Measurements from ENCODE around the gene NADK2. TPM values are rescaled to one million over a fixed set of nuclear protein-coding genes. Genes with fewer than 3 reads are reported as not detected.
"Not testable (repeated sequence)": the region's sequence is repeated elsewhere in the genome, so short reads cannot be mapped to it uniquely, and the experiment has no call there.

NADK2 gene
- total RNA-seq, 1 donor from 2014 or later = 85.2 TPM

- no peak for FAIRE-seq
- DNase-seq (ENCODE audit: low spot score in 2 of 2) = no peak
Measured at GRCh38 chr5:36214436-36214835, 27.3 kb downstream of the NADK2 start.

DNA sequence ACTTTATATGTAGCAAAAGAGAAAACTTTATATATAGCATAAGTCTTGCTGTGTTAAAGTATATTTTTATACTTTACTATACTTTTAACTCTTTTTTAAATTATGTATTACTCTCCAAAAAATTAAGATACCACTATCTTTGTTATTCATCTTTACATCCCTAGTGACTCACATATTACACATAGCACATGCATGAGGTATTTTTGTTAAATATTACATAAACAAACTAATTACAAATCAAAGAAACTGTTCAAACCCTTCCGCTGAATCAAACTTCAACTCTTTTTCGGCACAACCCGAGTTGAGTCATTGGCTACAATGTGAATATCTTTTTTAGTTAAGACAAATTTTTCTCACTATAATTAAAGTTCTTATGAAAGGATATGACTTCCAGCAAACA, 32.1 kb downstream of the NADK2 start:
- FAIRE-seq = no peak
- no peak for DNase-seq (ENCODE audit: low spot score in 2 of 2)

- DNase-seq (ENCODE audit: low spot score in 2 of 2) = no peak
- FAIRE-seq = no peak
Measured at GRCh38 chr5:36208786-36209185, 32.9 kb downstream of the NADK2 start.

- FAIRE-seq (no peak), DNase-seq (ENCODE audit: low spot score in 2 of 2) (no peak)
Measured at GRCh38 chr5:36206913-36207312, 34.8 kb downstream of the NADK2 start.

GRCh38 chr5:36205329-36205728, 36.4 kb downstream of the NADK2 start:
- DNase-seq (ENCODE audit: low spot score in 2 of 2) (no peak), FAIRE-seq (no peak)

DNA sequence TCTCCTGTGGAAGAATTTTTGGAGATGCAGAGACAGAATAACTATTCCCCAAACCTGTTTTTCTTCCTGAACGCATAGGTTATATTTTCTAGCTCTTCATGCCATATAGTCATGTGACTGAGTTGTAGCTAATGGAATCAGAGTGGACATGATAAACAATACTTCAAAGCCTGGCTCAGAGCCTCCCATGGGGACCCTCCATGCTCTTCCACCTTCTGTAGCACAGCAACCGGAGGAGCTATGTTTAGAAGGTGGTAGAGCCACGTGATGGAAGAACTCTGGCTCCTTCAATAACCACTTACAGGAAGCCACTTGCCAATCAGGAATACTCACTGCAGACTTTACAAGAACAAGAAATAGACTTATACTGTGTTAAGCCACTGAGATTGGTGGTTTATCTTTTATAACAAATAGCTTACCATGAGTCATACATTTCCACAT, 39.2 kb downstream of the NADK2 start:
- no peak for FAIRE-seq
- DNase-seq (ENCODE audit: low spot score in 2 of 2) = no peak

DNA sequence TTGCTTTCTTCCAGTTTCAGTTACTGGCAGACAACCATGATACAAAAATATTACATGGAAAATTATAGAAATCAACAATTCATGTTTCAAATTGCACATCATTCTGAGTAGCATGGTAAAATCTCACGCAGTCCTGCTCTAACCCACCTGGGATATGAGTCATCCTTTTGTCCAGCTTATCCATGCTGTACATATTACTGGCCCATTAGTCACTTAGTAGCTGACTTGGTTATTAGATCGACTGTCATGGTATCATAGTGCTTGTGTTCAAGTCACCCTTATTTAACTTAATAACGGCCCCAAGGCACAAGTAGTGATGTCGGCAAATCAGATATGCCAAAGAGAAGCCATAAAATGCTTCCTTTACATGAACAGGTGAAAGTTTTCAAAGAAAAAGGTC, 41.2 kb downstream of the NADK2 start:
- DNase-seq (ENCODE audit: low spot score in 2 of 2) = no peak
- no peak for FAIRE-seq

DNA sequence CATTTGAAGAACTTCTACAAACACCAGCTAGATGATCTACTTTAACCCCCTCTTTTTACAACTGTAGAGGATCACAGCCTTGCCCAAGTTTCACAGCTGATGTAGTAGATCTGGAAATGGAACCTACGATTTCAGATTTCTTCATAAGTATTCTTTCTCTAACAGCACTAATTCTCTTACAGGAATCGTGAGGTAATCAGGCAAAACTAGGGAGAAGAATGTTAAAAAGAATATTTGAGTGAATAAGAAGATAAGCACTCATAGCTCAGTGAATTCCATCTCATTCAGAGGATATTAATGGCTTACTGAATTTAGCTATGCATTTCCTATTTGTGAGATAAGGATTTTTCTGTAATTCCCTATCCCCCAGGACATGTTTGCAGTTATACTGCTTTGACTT, 42.1 kb downstream of the NADK2 start:
- FAIRE-seq (no peak), DNase-seq (ENCODE audit: low spot score in 2 of 2) (no peak)

GRCh38 chr5:36198783-36199182, 42.9 kb downstream of the NADK2 start:
- not testable (repeated sequence) for DNase-seq (ENCODE audit: low spot score in 2 of 2); FAIRE-seq

- peak; percentile 48 for FAIRE-seq
- DNase-seq (ENCODE audit: low spot score in 2 of 2) = no peak
Measured at GRCh38 chr5:36198281-36198680, 43.4 kb downstream of the NADK2 start.

DNA sequence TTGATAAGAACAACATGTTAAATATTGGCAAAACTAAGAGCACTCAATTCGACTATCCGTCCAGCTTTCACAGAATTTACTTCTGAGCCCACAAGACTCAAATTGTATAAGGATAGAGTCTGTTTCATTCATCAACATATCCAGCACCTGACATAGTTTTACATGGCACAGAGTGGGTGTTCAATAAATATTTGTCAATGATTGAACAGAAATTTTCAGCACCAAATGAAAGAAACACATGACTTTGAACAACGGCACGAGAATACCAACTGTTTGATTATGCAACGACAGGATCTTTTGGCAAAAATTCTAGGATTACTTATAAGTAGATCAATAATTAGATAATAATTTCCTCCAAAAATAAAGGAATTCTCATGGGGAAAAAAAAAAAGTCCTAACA, 48.0 kb downstream of the NADK2 start:
- FAIRE-seq = no peak
- no peak for DNase-seq (ENCODE audit: low spot score in 2 of 2)

- FAIRE-seq; DNase-seq (ENCODE audit: low spot score in 2 of 2): not testable (repeated sequence)
Measured at GRCh38 chr5:36184408-36184807, 57.3 kb downstream of the NADK2 start.

DNA sequence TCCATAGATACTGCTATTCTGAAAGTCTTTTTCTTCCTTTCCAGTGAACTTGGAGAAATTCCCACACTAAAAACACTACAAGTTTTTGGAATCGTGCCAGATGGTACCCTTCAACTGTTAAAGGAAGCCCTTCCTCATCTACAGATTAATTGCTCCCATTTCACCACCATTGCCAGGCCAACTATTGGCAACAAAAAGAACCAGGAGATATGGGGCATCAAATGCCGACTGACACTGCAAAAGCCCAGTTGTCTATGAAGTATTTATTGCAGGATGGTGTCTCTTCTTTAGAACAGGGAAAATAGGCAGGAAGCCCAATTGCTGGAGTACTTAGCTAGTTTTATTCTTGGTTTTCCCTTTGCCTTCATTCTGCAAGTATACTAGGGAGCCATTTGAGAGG, 60.0 kb downstream of the NADK2 start:
- DNase-seq (ENCODE audit: low spot score in 2 of 2) = no peak
- no peak for FAIRE-seq

DNA sequence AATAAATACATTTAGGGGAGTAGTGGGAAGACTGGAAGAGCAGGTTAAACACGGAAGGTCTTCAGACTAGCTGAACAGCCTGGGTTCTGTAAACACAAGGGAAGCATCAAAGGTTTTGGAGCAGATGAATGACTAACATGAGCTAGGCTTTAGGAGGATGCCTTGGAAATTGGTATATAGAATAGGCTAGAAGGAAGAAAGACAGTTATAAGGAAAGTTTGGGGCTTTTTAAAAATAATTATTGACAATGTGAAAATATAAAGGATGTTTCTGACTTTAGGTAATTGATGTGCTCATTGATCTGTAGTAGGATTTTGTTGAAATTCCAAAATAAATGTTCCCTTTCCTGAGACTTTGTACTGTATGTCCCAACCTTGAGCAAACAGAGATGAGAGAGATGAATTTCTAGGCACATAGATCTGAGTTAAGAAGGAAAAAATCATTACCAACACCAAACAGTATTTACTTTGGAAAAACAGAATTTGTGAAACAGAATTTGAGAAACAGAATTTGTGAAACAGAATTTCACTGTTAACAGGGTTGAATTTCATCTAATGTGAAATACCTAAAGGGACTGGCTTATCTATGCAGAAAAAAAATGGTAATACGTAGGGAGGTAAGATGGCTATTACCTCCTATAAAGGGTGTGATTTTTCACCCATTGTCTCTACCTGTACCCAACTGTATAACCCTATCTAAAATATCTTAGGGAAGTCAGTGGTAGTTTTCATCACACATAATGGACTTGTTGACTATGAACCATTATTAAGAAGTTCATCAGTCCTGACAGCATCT, 61.0 kb downstream of the NADK2 start:
- FAIRE-seq (no peak), DNase-seq (ENCODE audit: low spot score in 2 of 2) (no peak)

DNA sequence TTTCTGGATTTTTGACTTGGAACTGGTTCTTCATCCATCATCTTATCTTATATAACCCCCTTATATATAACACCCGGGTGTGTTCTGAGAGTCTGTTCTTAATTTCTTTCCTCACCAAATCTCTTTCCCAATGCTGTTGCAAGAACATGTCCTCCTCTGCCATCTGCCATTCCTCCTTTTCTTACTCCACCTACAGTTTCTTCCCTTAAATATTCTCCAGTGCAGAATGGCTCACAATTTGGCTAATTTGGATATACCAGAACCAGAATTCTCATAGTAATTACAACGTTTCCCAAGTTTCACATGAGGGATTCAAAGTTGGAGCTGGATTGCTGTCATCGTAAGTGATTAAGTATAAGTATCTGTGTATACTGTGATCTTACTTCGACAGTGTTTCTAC, 61.8 kb downstream of the NADK2 start:
- DNase-seq (ENCODE audit: low spot score in 2 of 2) (no peak), FAIRE-seq (no peak)

GRCh38 chr5:36178524-36178890, 63.2 kb downstream of the NADK2 start:
- DNase-seq (ENCODE audit: low spot score in 2 of 2) = no peak
- FAIRE-seq = no peak

GRCh38 chr5:36177715-36178523, 63.8 kb downstream of the NADK2 start:
- FAIRE-seq (no peak), DNase-seq (ENCODE audit: low spot score in 2 of 2) (no peak)

DNA sequence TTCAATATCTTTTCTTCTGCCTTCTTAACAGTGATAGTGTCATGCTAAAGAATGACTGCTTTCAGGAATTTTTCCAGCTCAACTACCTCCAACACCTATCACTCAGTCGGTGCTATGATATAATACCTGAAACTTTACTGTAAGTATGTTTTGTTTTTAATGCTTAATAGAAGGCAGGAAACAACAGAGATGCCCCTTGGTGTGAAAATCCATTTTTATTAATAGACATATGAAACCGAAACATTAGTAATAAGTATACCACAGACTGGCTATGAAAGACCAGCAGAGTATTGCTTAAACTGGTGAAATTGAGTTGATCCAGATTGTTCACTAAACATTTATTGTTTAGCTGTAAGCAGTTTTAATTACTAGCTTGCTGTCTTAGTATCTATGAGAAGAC, 64.6 kb downstream of the NADK2 start:
- no peak for FAIRE-seq
- no peak for DNase-seq (ENCODE audit: low spot score in 2 of 2)

- no peak for FAIRE-seq
- no peak for DNase-seq (ENCODE audit: low spot score in 2 of 2)
Measured at GRCh38 chr5:36175043-36175442, 66.7 kb downstream of the NADK2 start.

DNA sequence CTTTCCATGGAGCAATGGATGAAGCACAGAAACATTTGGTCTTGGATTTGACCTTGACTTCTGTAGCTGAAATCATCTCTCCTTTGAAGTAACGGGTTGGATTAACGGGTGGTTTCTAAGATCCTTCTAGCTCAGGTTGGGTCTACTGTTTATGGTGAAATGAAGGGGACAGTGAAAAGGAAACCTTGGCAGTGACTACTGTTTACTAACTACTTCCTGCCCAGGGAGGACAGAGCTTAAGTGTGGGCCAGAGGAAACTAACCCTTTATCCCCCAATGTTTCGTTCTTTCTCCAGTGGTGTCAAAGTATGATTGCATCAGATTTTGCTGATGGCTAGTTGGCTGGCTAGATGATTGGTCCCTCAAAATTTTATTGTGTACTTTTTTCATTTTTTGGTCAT, 67.6 kb downstream of the NADK2 start:
- DNase-seq (ENCODE audit: low spot score in 2 of 2) = no peak
- FAIRE-seq = no peak

DNA sequence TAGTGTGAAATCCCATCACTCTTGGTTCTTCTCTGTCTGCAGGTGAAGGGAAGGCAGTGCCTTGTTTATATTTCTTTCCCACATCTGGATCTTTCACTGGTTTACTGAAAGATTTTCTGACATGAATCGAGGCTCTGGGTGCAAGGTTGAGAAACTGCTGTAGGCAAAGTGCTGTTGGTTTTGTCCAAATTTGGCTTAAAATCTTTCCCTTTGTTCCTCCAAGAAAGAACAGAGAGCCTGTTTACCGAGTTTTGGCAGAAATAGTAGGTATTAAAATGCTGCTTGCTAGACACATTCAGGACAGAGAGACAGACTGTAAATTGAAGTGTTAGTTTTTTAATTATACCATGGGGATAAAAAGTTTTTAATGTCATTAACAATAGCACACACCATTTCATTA, 68.3 kb downstream of the NADK2 start:
- DNase-seq (ENCODE audit: low spot score in 2 of 2) (no peak), FAIRE-seq (no peak)

- FAIRE-seq = no peak
- no peak for DNase-seq (ENCODE audit: low spot score in 2 of 2)
Measured at GRCh38 chr5:36172599-36172998, 69.1 kb downstream of the NADK2 start.

Measured in frontal cortex (tissue), 4 donors.